Activated CD8-positive, alpha-beta T cell treated with anti-CD3 and anti-CD28 coated beads for 36 hours (primary cell): Measurements from ENCODE around the gene DUSP16. TPM values are rescaled to one million over a fixed set of nuclear protein-coding genes. Genes with fewer than 3 reads are reported as not detected.

Experiments
- ATAC-seq: fragments of 200-7000 bp; cut with Tn5 transposase; one replicate; pipeline ENCODE4 v1.10.0; 2021; ENCODE audit warnings: mild to moderate bottlenecking, moderate library complexity
- CTCF ChIA-PET: fragments of 350-600 bp; sonication (Branson Sonifier 250); formaldehyde crosslinking; loops from one replicate; lab custom pipeline; 2021; ENCODE audit warnings: antibody characterized with exemption; lab: Charles Lee
- POLR2A ChIA-PET: fragments of 350-600 bp; sonication (Branson Sonifier 250); formaldehyde crosslinking; loops from one replicate; lab custom pipeline; 2021; ENCODE audit warnings: antibody characterized with exemption; lab: Charles Lee
- DNase-seq: peaks from one replicate; pipeline ENCODE4 v3.0.0-alpha.2; 2020
- H3K27ac Mint-ChIP-seq: one replicate; pipeline ENCODE4 v1.8.0; 2021; ENCODE audit warnings: mild to moderate bottlenecking, mixed read lengths
- H3K27me3 Mint-ChIP-seq: one replicate; pipeline ENCODE4 v1.8.0; 2021; ENCODE audit warnings: mixed read lengths
- H3K36me3 Mint-ChIP-seq: one replicate; pipeline ENCODE4 v1.8.0; 2021; ENCODE audit warnings: low read depth, mixed read lengths
- H3K4me1 Mint-ChIP-seq: one replicate; pipeline ENCODE4 v1.8.0; 2021; ENCODE audit warnings: low read depth, mixed read lengths
- H3K4me3 Mint-ChIP-seq: one replicate; pipeline ENCODE4 v1.8.0; 2021; ENCODE audit warnings: mild to moderate bottlenecking, moderate library complexity, mixed read lengths
- H3K9me3 Mint-ChIP-seq: one replicate; pipeline ENCODE4 v1.8.0; 2021; ENCODE audit warnings: mixed read lengths
- intact Hi-C: fragments of 100-400 bp; cut with micrococcal nuclease; formaldehyde crosslinking; loops from one replicate; pipeline ENCODE4 v1.10.0; 2022
- total RNA-seq, 2 experiments: library from RNA; stranded (reverse); gene quantifications; one replicate each; pipeline ENCODE4 v1.2.3, GENCODE V29; 2021
- TF ChIP-seq, protein P1 (sequence below): fragments of 200-600 bp; IDR thresholded peaks from one replicate; pipeline ENCODE4 v1.8.0; 2022; ENCODE audit warnings: antibody characterized with exemption, mild to moderate bottlenecking

Gene DUSP16
- total RNA-seq, 2 experiments from 2014 or later, result 28.2 to 30.2 TPM

DNA sequence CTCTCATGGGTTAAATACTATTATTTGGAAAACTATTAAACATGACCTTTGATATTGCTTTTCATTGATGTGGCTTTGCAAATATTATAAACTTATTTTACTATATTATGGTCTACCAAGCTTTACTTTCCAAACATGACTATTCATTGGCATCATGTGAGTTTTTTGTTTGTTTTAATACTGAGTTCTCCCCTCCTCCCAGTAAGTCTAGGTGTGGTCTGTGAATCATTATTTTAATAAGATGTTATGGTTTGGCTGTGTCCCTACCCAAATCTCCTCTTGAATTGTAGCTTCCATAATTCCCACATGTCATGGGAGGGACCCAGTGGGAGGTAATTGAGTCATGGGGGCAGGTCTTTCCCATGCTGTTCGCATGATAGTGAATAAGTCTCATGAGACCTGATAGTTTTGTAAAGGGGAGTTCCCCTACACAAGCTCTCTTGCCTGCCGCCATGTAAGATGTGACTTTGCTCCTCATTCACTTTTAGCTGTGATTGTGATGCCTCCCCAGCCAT is 125.8 kb downstream of the DUSP16 start:
- DNase-seq, result no peak
- intact Hi-C loops, result no loop called here
- Mint-ChIP-seq H3K4me3 (no peak overlapping the region), H3K9me3 (peaks cover 11% of the 10 kb centered on the region), H3K27me3 (no peaks in the 10 kb centered on the region), H3K36me3 (peaks cover 33% of the 10 kb centered on the region), H3K27ac (no peak overlapping the region), H3K4me1 (peaks cover 54% of the 10 kb centered on the region)
- TF ChIP-seq, protein P1, sequence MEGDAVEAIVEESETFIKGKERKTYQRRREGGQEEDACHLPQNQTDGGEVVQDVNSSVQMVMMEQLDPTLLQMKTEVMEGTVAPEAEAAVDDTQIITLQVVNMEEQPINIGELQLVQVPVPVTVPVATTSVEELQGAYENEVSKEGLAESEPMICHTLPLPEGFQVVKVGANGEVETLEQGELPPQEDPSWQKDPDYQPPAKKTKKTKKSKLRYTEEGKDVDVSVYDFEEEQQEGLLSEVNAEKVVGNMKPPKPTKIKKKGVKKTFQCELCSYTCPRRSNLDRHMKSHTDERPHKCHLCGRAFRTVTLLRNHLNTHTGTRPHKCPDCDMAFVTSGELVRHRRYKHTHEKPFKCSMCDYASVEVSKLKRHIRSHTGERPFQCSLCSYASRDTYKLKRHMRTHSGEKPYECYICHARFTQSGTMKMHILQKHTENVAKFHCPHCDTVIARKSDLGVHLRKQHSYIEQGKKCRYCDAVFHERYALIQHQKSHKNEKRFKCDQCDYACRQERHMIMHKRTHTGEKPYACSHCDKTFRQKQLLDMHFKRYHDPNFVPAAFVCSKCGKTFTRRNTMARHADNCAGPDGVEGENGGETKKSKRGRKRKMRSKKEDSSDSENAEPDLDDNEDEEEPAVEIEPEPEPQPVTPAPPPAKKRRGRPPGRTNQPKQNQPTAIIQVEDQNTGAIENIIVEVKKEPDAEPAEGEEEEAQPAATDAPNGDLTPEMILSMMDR, result no peak
- no peak for ATAC-seq
- CTCF ChIA-PET, result interaction anchor here (0.7 to 2.9 kb wide), 4 partner anchors 13 to 209 kb away, joined by 3 to 7 read pairs (median 4); no protein-coding TSS in a partner anchor
- POLR2A ChIA-PET, result interaction anchor here (0.7 to 1.1 kb wide), 2 partner anchors 77 to 125 kb away, joined by 3 to 4 read pairs; no protein-coding TSS in a partner anchor

DNA sequence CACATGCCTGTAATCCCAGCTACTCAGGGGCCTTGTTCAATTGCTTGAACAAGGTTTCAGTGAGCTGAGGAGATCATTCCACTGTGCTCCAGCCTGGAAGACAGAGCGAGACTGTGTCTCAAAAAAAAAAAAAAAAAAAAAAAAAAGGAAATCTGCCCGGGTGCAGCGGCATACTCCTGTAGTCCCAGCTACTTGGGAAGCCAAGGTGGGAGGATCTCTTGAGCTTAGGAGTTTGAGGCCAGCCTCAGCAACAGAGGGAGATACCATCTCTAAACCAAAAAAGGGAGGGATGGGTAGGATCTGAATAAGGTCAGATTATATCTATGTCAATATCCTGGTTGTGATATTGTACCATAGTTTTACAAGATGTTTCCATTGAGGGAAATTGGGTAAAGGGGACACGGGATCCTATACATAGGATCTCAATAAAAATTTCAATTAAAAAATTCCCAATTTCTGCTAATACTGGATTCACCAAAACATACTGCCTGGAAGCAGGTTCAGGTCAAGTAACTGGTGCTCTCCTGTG is 129.4 kb downstream of the DUSP16 start:
- intact Hi-C loops, result no loop called here
- H3K27me3 Mint-ChIP-seq, result no peaks in the 10 kb centered on the region
- H3K4me1 Mint-ChIP-seq, result peaks cover 40% of the 10 kb centered on the region
- TF ChIP-seq, protein P1, result no peak
- POLR2A ChIA-PET, result no interaction called here
- DNase-seq (no peak), ATAC-seq (no peak)
- CTCF ChIA-PET, result no interaction called here
- H3K36me3 Mint-ChIP-seq, result peaks cover 25% of the 10 kb centered on the region
- H3K4me3 Mint-ChIP-seq, result no peak overlapping the region
- peak overlapping the region; percentile 63 for H3K27ac Mint-ChIP-seq
- peaks cover 11% of the 10 kb centered on the region for H3K9me3 Mint-ChIP-seq

DNA sequence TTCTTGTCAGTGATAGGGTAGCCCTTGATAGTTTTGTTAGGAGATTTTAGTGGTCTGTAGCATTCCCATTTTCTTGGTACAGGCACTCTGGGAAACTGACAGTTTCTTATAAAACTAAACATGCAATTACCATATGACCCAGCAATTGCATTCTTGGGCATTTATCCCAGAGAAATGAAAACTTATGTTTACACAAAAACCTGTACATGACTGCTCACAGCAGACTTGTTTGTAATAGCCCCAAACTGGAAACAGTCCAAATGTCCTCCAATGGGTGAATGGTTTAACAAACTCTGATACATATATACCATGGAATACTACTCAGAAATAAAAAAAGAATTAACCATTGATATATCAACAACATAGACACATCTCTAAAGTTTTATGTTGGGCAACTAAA is 130.3 kb downstream of the DUSP16 start:
- no peaks in the 10 kb centered on the region for H3K27me3 Mint-ChIP-seq
- peaks cover 20% of the 10 kb centered on the region for H3K36me3 Mint-ChIP-seq
- DNase-seq, result no peak
- peaks cover 8% of the 10 kb centered on the region for H3K9me3 Mint-ChIP-seq
- TF ChIP-seq, protein P1, result no peak
- no peak overlapping the region for H3K27ac Mint-ChIP-seq
- H3K4me1 Mint-ChIP-seq, result peaks cover 46% of the 10 kb centered on the region
- no peak overlapping the region for H3K4me3 Mint-ChIP-seq
- CTCF ChIA-PET, result no interaction called here
- intact Hi-C loops, result no loop called here
- POLR2A ChIA-PET, result no interaction called here
- no peak for ATAC-seq

DNA sequence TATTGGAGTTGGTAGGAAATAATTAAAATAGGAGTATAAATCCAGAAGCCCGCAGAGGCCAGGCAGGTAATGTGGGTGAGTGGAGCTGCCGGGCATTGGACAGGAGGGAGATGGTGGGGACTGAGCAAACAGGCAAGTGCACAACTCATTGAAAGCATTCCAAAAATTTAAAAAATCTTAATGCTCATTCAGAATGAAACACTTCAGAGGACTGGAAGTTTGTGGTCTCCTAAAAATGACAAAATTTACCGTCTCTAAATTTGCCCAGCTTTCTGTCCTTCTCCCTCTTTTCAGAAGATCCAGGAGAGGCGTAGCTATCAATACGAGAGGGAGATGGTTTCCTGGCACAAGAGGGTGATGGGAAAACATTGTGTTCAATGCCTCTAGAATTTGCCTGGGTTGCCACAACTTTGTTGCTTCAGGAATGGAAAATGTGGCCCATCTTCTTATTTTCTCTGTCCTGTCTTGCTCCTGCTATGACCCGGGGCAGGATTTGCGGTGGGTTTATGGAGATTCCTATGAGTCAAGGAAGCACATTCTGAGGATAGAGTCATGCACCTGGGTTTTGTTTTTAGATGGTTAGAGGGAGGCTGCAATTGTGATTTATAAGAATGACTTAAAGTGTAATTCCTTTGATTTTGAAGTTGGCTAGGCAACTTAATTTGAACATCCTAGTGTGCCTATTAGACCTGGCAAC is 133.6 kb downstream of the DUSP16 start:
- ATAC-seq, result no peak

More for the DNA sequence above, 133.6 kb downstream of the DUSP16 start:
- Mint-ChIP-seq H3K27ac (peak overlapping the region; percentile 62), H3K9me3 (peaks cover 7% of the 10 kb centered on the region), H3K36me3 (peaks cover 20% of the 10 kb centered on the region), H3K27me3 (no peaks in the 10 kb centered on the region), H3K4me3 (no peak overlapping the region), H3K4me1 (peaks cover 60% of the 10 kb centered on the region)
- ChIA-PET CTCF (interaction anchor here (0.6 to 1.4 kb wide), 3 partner anchors 13 to 94 kb away, joined by 3 read pairs; no protein-coding TSS in a partner anchor), POLR2A (interaction anchor here (1.2 kb wide), 1 partner anchor 13 kb away, joined by 4 read pairs; no protein-coding TSS in a partner anchor)
- intact Hi-C loops, result no loop called here
- DNase-seq, result no peak
- TF ChIP-seq, protein P1, result no peak
